22Rv1 (cell line): Measurements from ENCODE around the gene HLA-DRB1.

Experiments
- CTCF ChIP-seq: fragments of 450-650 bp; IDR thresholded peaks from 2 replicates; pipeline ENCODE4 v1.5.1; 2017; ENCODE audit warnings: mild to moderate bottlenecking
- ZFX ChIP-seq: fragments of 450-650 bp; IDR thresholded peaks from 2 replicates; pipeline ENCODE4 v1.6.1; 2017; ENCODE audit warnings: antibody characterized with exemption, borderline replicate concordance

- no peak for TF ChIP-seq CTCF
- no peak for TF ChIP-seq ZFX
These were observed 59.8 kb downstream of the HLA-DRB1 start, which contains the start of gene HLA-DRB5 for GRCh38 chr6:32529697-32530430.
